Osteoblast (primary cell): ENCODE measurements around the gene ALPP. TPM values are rescaled to one million over a fixed set of nuclear protein-coding genes. Genes with fewer than 3 reads are reported as not detected.
"Not testable (repeated sequence)": the region's sequence is repeated elsewhere in the genome, so short reads cannot be mapped to it uniquely, and the experiment has no call there.

Experiments
- DNase-seq: peaks from one replicate; pipeline ENCODE4 v3.0.0; 2011; ENCODE audit warnings: low spot score, mixed read lengths; ENCODE audit not compliant: insufficient read length; ENCODE audit errors: missing footprints
- H2AFZ ChIP-seq: 2 replicates; pipeline ENCODE4 v1.6.0; 2011; ENCODE audit warnings: mild to moderate bottlenecking, low read length
- H3K27ac ChIP-seq: 2 replicates; pipeline ENCODE4 v1.5.1; 2011; ENCODE audit warnings: mild to moderate bottlenecking, low read depth, low read length, moderate library complexity
- H3K27me3 ChIP-seq: 2 replicates; pipeline ENCODE4 v1.6.0; 2012; ENCODE audit warnings: mild to moderate bottlenecking, control low read depth, inconsistent platforms, low read length, moderate library complexity; ENCODE audit not compliant: insufficient read depth
- H3K36me3 ChIP-seq: 2 replicates; pipeline ENCODE4 v1.5.1; 2011; ENCODE audit warnings: mild to moderate bottlenecking, low read length, control low read depth, moderate library complexity; ENCODE audit not compliant: insufficient read depth
- H3K4me1 ChIP-seq: 2 replicates; pipeline ENCODE4 v1.5.1; 2011; ENCODE audit warnings: mild to moderate bottlenecking, low read length, control low read depth, moderate library complexity; ENCODE audit not compliant: insufficient read depth
- H3K4me2 ChIP-seq: 2 replicates; pipeline ENCODE4 v1.6.0; 2011; ENCODE audit warnings: mild to moderate bottlenecking, low read length; ENCODE audit not compliant: insufficient read depth
- H3K4me3 ChIP-seq: fragments of 200-600 bp; sonication (generic); 3 replicates; pipeline ENCODE4 v1.5.1; 2012; ENCODE audit warnings: mild to moderate bottlenecking, low read length, inconsistent platforms; ENCODE audit not compliant: insufficient read depth
- H3K79me2 ChIP-seq: 2 replicates; pipeline ENCODE4 v1.6.0; 2012; ENCODE audit warnings: mild to moderate bottlenecking, low read length, control low read depth, inconsistent platforms; ENCODE audit not compliant: insufficient read depth
- H3K9me3 ChIP-seq: 2 replicates; pipeline ENCODE4 v1.5.1; 2011; ENCODE audit warnings: low read depth, low read length, control low read depth
- H4K20me1 ChIP-seq: 2 replicates; pipeline ENCODE4 v1.6.0; 2012; ENCODE audit warnings: mild to moderate bottlenecking, low read length, control low read depth; ENCODE audit not compliant: insufficient read depth
- total RNA-seq: library from RNA; depleted of rRNA; stranded (reverse); fragments of >200 nt; gene quantifications from 2 replicates; pipeline ENCODE4 v1.2.3, GENCODE V29; 2012
- TF ChIP-seq, protein P1 (sequence below): IDR thresholded peaks from 2 replicates; pipeline ENCODE4 v1.5.1; 2011; ENCODE audit warnings: mild to moderate bottlenecking, low read depth, low read length, moderate library complexity; ENCODE audit errors: extremely low read depth

The ALPP gene
- total RNA-seq, 1 donor, result not detected

DNA sequence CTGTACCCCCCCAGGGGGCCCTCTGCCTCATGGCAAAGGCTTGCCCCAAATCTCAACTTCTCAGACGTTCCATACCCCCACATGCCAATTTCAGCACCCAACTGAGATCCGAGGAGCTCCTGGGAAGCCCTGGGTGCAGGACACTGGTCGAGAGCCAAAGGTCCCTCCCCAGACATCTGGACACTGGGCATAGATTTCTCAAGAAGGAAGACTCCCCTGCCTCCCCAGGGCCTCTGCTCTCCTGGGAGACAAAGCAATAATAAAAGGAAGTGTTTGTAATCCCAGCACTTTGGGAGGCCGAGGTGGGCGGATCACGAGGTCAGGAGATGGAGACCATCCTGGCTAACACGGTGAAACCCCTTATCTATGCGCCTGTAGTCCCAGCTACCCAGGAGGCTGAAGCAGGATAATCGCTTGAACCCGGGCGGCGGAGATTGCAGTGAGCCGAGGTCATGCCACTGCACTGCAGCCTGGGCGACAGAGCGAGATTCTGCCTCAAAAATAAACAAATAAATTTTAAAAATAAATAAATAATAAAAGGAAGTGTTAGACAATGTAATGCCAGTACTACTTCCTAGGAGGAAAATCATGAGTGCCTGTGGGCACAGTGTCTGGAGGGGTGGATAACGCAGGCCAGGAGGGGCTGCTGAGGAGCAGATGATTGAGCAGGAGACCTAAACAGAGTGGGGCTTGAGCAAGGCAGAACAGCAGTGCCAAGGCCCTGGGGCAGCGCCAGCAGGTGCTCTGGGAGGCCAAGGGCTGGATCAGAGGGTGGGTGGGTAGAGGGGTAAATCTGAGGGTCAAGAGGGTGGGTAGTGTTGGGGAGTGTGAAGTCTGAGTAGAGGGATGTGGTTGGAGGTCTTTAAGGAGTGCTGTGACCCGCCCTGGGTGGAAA, 4.0 kb downstream of the ALPP start:
- Histone ChIP-seq H2AFZ (no peak overlapping the region), H3K36me3 (no peaks in the 10 kb centered on the region), H3K27ac (no peak overlapping the region), H3K4me1 (peaks cover 2% of the 10 kb centered on the region), H3K9me3 (no peaks in the 10 kb centered on the region), H3K79me2 (no peaks in the 10 kb centered on the region), H3K27me3 (peaks cover 49% of the 10 kb centered on the region), H3K4me2 (no peak overlapping the region), H4K20me1 (no peaks in the 10 kb centered on the region), H3K4me3 (no peak overlapping the region)
- TF ChIP-seq, protein P1, sequence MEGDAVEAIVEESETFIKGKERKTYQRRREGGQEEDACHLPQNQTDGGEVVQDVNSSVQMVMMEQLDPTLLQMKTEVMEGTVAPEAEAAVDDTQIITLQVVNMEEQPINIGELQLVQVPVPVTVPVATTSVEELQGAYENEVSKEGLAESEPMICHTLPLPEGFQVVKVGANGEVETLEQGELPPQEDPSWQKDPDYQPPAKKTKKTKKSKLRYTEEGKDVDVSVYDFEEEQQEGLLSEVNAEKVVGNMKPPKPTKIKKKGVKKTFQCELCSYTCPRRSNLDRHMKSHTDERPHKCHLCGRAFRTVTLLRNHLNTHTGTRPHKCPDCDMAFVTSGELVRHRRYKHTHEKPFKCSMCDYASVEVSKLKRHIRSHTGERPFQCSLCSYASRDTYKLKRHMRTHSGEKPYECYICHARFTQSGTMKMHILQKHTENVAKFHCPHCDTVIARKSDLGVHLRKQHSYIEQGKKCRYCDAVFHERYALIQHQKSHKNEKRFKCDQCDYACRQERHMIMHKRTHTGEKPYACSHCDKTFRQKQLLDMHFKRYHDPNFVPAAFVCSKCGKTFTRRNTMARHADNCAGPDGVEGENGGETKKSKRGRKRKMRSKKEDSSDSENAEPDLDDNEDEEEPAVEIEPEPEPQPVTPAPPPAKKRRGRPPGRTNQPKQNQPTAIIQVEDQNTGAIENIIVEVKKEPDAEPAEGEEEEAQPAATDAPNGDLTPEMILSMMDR, result no peak
- no peak for DNase-seq

DNA sequence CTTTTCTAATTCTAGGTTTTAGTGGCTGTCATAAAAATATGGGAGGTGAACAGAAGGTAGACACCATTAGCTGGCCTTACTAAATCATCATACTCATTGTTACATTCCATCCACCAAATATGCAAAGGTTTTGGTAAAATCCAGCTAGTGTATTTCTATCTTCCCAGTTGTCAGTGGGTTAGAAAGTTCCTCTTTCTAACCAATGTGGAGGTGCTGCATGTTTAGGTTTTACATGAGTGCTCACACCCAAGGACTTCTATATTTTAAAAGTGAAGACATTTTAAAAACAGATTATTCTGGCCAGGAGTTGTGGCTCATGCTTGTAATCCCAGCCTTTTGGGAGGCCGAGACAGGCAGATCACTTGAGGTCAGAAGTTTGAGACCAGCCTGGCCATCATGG, 5.9 kb downstream of the ALPP start:
- H3K4me2 ChIP-seq, result no peak overlapping the region
- peaks cover 2% of the 10 kb centered on the region for H3K4me1 ChIP-seq
- TF ChIP-seq, protein P1, result no peak
- H2AFZ ChIP-seq, result no peak overlapping the region
- no peaks in the 10 kb centered on the region for H3K9me3 ChIP-seq
- H3K79me2 ChIP-seq, result no peaks in the 10 kb centered on the region
- no peak overlapping the region for H3K27ac ChIP-seq
- H3K4me3 ChIP-seq, result no peak overlapping the region
- DNase-seq, result no peak
- H3K27me3 ChIP-seq, result peaks cover 68% of the 10 kb centered on the region
- no peaks in the 10 kb centered on the region for H4K20me1 ChIP-seq
- no peaks in the 10 kb centered on the region for H3K36me3 ChIP-seq

DNA sequence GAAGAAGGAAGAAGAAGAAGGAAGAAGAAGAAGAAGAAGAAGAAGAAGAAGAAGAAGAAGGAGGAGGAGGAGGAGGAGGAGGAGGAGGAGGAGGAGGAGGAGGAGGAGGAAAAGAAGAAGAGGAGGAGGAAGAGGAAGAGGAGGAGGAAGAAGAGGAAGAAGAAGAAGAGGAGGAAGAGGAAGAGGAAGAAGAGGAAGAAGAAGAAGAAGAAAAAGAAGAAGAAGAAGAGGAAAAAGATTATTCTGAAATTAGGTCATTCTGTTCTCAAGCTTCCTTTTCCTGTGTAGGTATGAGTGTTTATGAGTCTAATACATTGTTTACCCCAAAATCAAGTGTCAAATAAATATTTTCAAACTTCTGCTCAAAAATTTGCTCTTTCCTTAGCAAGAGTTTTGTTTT, 6.5 kb downstream of the ALPP start:
- not testable (repeated sequence) for H3K4me2 ChIP-seq, DNase-seq, H3K36me3 ChIP-seq, H2AFZ ChIP-seq, H3K27ac ChIP-seq, H4K20me1 ChIP-seq, H3K4me1 ChIP-seq, H3K79me2 ChIP-seq, H3K4me3 ChIP-seq, H3K9me3 ChIP-seq
- peaks cover 73% of the 10 kb centered on the region for H3K27me3 ChIP-seq

DNA sequence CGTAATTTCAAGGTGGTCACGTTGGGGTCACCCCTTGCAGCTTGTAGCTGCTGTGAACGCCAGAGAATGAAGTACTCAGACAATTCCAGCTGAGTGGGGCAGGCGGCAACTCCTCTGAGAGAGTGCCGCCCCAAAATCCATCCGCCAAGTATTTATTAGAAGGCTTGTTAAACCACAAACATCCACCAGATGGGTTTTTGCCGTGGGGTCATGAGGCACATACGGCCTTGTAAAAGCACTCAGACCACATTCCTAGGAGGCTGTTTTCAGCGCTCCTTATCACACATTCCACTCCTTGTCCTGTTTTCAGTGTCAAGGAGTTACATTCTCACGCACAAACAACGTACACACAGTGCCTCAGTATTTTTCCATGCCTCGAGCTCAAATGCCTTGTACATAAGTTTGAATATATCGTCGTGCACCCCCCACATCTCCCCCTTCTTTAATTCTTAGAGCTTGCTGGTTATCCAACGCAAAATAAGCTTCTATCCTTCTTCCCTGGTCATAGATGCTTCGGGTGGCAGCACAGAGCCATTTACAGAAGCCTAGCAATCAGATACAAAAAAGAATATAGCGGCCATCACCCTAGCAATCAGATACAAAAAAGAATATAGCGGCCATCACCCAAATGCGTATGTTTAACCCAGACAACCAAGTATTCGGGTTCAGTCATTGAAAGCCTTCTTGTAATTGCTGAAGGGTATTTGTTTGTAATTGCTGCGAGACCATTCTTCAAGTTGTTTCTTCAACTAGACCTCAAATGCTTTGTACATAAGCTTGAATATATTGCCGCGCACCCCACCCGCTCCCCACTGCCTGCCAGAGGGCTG, 7.3 kb downstream of the ALPP start:
- Histone ChIP-seq H3K4me1 (peaks cover 2% of the 10 kb centered on the region), H4K20me1 (no peaks in the 10 kb centered on the region), H3K36me3 (no peaks in the 10 kb centered on the region), H3K9me3 (no peaks in the 10 kb centered on the region), H3K27ac (no peak overlapping the region), H3K79me2 (no peaks in the 10 kb centered on the region), H3K27me3 (peaks cover 81% of the 10 kb centered on the region), H3K4me2 (no peak overlapping the region), H2AFZ (no peak overlapping the region), H3K4me3 (no peak overlapping the region)
- peak; percentile 87 for DNase-seq
- TF ChIP-seq, protein P1, result no peak
